Gastrocnemius medialis (tissue), 4 donors: ENCODE measurements around the gene CBY1. TPM values are rescaled to one million over a fixed set of nuclear protein-coding genes. Genes with fewer than 3 reads are reported as not detected.
A peak's percentile ranks its signal among the peaks of the same experiment; 100 is the strongest.

ENCODE experiments used
- ATAC-seq, 2 donors: fragments of 150-250 bp; one replicate each; pipeline ENCODE4 v1.9.1; 2016
- DNase-seq, 2 donors: peaks; one replicate each; pipeline ENCODE4 v3.0.0-alpha.2; 2019
- H3K27ac ChIP-seq, 4 donors: fragments of 200-600 bp; sonication (generic); 1 replicate in 1 of 4; 2 replicates in 3 of 4; pipeline ENCODE4 v1.5.1; 2016 to 2018; ENCODE audit warnings: mild to moderate bottlenecking in 2 of 4, moderate library complexity in 1 of 4
- H3K27me3 ChIP-seq, 3 donors: fragments of 200-600 bp; sonication (generic) in 2 of 3; 1 replicate in 1 of 3; 2 replicates in 2 of 3; pipeline versions ENCODE4 v1.5.1 to v1.6.0; 2016 to 2019; ENCODE audit warnings: mild to moderate bottlenecking in 1 of 3, moderate library complexity in 1 of 3
- H3K36me3 ChIP-seq, 2 donors: fragments of 200-600 bp; sonication (generic) in 1 of 2; one replicate each; pipeline ENCODE4 v1.5.1; 2017 to 2018
- H3K4me1 ChIP-seq, 2 donors: fragments of 200-600 bp; sonication (generic) in 1 of 2; one replicate each; pipeline ENCODE4 v1.5.1; 2016 to 2017; ENCODE audit warnings: mild to moderate bottlenecking in 2 of 2
- H3K4me3 ChIP-seq, 4 donors: fragments of 200-600 bp; sonication (generic) in 3 of 4; 1 replicate in 1 of 4; 2 replicates in 3 of 4; pipeline ENCODE4 v1.5.1; 2016 to 2019; ENCODE audit warnings: mild to moderate bottlenecking in 2 of 4
- H3K9me3 ChIP-seq, 3 donors: fragments of 200-600 bp; sonication (generic) in 2 of 3; 1 replicate in 1 of 3; 2 replicates in 2 of 3; pipeline ENCODE4 v1.5.1; 2016 to 2019
- POLR2A ChIP-seq, 2 donors: fragments of 450-650 bp; IDR thresholded peaks; one replicate each; pipeline ENCODE4 v1.6.1; 2017; ENCODE audit warnings: antibody characterized with exemption in 2 of 2, mild to moderate bottlenecking in 2 of 2, moderate library complexity in 2 of 2
- in situ Hi-C, 4 donors: fragments of 200-750 bp; cut with MboI; loops; one replicate each; pipeline versions ENCODE4 v1.15.0 to v1.8.0; 2017; ENCODE audit warnings: low sequenced_read_pairs in 4 of 4
- intact Hi-C: fragments of 100-400 bp; cut with DNase I; formaldehyde crosslinking; loops from one replicate; pipeline ENCODE4 v1.15.1; 2023; ENCODE audit warnings: low total_unique reads
- total RNA-seq, 4 donors: library from RNA; depleted of rRNA; stranded (reverse); fragments of >200 nt; gene quantifications; one replicate each; pipeline versions ENCODE4 v1.1.0 to v1.2.3, GENCODE V29; 2016
- TF ChIP-seq, protein P1 (sequence below), 5 experiments: fragments of 450-650 bp in 3 of 5; fragments of 200-600 bp in 2 of 5; sonication (generic) in 2 of 5; IDR thresholded peaks in 4 of 5; conservative IDR thresholded peaks in 1 of 5; 1 replicate in 4 of 5; 2 replicates in 1 of 5; pipeline ENCODE4 v1.5.1; 2016 to 2019; ENCODE audit warnings: antibody characterized with exemption in 5 of 5, mild to moderate bottlenecking in 3 of 5, moderate library complexity in 3 of 5

Gene CBY1
- total RNA-seq, 4 donors from 2014 or later, result 8.0 to 15.7 (median 12.6) TPM

DNA sequence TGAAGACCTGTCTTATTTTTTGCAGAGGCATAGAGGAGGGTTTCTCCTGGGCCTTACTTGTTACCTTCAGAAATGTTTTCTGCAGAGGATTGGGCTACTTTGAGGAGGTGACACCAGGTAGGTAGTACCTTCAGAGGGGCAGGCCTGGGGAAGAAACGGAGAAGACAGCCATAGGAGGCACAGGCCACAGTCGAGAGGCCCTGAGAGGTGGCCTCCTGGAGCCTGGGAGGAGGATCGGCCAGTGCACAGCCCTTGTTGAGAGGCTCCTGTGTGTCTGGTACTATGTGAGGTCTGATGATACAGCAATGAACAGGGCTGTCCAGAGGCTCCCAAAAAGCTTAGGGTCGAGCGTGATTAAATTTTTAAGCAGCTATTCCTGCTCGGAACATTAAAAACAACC is 60.8 kb downstream of the CBY1 start:
- H3K4me3 ChIP-seq, result no peak overlapping the region
- H3K9me3 ChIP-seq, result no peaks in the 10 kb centered on the region
- TF ChIP-seq, protein P1, sequence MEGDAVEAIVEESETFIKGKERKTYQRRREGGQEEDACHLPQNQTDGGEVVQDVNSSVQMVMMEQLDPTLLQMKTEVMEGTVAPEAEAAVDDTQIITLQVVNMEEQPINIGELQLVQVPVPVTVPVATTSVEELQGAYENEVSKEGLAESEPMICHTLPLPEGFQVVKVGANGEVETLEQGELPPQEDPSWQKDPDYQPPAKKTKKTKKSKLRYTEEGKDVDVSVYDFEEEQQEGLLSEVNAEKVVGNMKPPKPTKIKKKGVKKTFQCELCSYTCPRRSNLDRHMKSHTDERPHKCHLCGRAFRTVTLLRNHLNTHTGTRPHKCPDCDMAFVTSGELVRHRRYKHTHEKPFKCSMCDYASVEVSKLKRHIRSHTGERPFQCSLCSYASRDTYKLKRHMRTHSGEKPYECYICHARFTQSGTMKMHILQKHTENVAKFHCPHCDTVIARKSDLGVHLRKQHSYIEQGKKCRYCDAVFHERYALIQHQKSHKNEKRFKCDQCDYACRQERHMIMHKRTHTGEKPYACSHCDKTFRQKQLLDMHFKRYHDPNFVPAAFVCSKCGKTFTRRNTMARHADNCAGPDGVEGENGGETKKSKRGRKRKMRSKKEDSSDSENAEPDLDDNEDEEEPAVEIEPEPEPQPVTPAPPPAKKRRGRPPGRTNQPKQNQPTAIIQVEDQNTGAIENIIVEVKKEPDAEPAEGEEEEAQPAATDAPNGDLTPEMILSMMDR (IDR thresholded peaks at IDR 0.05 in 4 of 5, conservative IDR thresholded peaks at IDR 0.05 in 1 of 5), result no peak
- TF ChIP-seq POLR2A (IDR thresholded peaks at IDR 0.05), result no peak
- no peak for ATAC-seq
- peaks cover 26 to 29% of the 10 kb centered on the region in 2 donors for H3K4me1 ChIP-seq
- H3K27ac ChIP-seq, result no peak overlapping the region
- no peaks in the 10 kb centered on the region for H3K27me3 ChIP-seq
- intact Hi-C loops (no loop called here), in situ Hi-C loops (no loop called here)
- H3K36me3 ChIP-seq, result peaks cover 0 to 35% of the 10 kb centered on the region in 2 donors
- DNase-seq, result no peak

DNA sequence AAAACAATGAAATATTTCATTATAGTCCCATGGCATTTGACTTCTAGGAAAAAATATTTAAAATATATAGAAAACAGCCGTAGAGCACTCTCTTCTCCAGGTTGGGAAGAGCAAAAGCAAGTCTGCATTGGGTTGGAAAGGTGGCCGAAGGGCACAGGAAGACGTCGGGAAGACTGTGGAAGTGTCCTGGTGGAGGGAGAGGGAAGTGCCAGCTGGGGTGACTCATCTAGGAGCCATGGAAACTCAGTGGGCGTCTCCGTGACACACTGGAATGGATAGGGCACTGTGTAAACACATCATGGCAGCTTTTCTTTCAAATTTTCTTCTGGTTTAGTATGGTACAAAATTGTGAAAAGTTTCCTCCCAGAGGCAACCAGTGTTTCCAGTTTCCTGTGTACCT is 62.0 kb downstream of the CBY1 start:
- no peak for TF ChIP-seq POLR2A (IDR thresholded peaks at IDR 0.05)
- TF ChIP-seq, protein P1 (IDR thresholded peaks at IDR 0.05 in 4 of 5, conservative IDR thresholded peaks at IDR 0.05 in 1 of 5), result peak; percentile 56 to 74 (median 71)
- in situ Hi-C loops (no loop called here), intact Hi-C loops (loop anchor here (2.0 kb wide), 1 partner anchor 14 kb away; no protein-coding TSS in a partner anchor)
- ATAC-seq, result peak; percentile 94 to 97
- Histone ChIP-seq H3K27me3 (no peaks in the 10 kb centered on the region), H3K4me3 (no peak overlapping the region), H3K36me3 (peaks cover 0 to 47% of the 10 kb centered on the region in 2 donors), H3K4me1 (peaks cover 17 to 21% of the 10 kb centered on the region in 2 donors), H3K27ac (peak overlapping the region; percentile 54 to 58 (median 56)), H3K9me3 (no peaks in the 10 kb centered on the region)
- DNase-seq, result peak; percentile 55 to 83

DNA sequence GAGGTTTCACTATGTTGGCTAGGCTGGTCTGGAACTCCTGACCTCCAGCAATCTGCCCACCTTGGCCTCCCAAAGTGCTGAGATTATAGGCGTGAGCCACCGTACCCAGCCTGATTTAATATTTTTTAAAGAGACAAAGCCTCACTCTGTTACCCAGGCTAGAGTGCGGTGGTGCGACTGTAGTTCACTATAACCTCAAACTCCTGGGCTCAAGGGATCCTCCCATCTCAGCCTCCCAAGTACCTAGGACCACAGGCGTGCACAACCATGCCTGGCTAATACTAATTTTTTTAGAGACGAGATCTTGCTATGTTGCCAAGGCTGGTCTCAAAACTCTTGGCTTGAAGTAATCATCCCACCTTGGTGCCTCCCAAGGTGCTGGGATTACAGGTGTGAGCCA is 62.8 kb downstream of the CBY1 start:
- Histone ChIP-seq H3K4me1 (peaks cover 17 to 18% of the 10 kb centered on the region in 2 donors), H3K9me3 (no peaks in the 10 kb centered on the region), H3K27ac (peak overlapping the region; percentile 54 to 58 (median 56)), H3K4me3 (no peak overlapping the region), H3K27me3 (no peaks in the 10 kb centered on the region), H3K36me3 (peaks cover 0 to 55% of the 10 kb centered on the region in 2 donors)
- ATAC-seq (no peak), DNase-seq (no peak)
- in situ Hi-C loops, result no loop called here
- TF ChIP-seq, protein P1 (IDR thresholded peaks at IDR 0.05 in 4 of 5, conservative IDR thresholded peaks at IDR 0.05 in 1 of 5), result no peak
- no peak for TF ChIP-seq POLR2A (IDR thresholded peaks at IDR 0.05)
- intact Hi-C loops, result loop anchor here (2.0 kb wide), 1 partner anchor 14 kb away; no protein-coding TSS in a partner anchor

DNA sequence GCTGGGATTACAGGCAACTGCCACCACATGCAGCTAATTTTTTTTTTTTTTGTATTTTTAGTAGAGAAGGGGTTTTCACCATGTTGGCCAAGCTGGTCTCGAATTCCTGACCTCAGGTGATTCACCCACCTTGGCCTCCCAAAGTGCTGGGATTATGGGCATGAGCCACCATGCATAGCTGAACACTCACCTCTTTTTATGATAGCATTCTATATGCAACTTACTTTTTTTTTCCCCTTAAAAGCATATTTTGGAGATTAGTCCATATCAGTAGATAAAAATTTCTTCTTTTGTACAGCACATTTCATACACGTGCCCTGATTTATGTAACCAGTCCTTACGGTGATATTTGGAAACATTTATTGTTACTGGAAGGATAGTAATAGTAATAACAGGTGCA is 63.9 kb downstream of the CBY1 start:
- no peak overlapping the region for H3K27ac ChIP-seq
- H3K9me3 ChIP-seq, result no peaks in the 10 kb centered on the region
- no peak for DNase-seq
- intact Hi-C loops (no loop called here), in situ Hi-C loops (no loop called here)
- H3K36me3 ChIP-seq, result peaks cover 0 to 66% of the 10 kb centered on the region in 2 donors
- H3K4me1 ChIP-seq, result peaks cover 7 to 11% of the 10 kb centered on the region in 2 donors
- no peak for TF ChIP-seq POLR2A (IDR thresholded peaks at IDR 0.05)
- TF ChIP-seq, protein P1 (IDR thresholded peaks at IDR 0.05 in 4 of 5, conservative IDR thresholded peaks at IDR 0.05 in 1 of 5), result no peak
- no peak overlapping the region for H3K4me3 ChIP-seq
- no peak for ATAC-seq
- H3K27me3 ChIP-seq, result no peaks in the 10 kb centered on the region

DNA sequence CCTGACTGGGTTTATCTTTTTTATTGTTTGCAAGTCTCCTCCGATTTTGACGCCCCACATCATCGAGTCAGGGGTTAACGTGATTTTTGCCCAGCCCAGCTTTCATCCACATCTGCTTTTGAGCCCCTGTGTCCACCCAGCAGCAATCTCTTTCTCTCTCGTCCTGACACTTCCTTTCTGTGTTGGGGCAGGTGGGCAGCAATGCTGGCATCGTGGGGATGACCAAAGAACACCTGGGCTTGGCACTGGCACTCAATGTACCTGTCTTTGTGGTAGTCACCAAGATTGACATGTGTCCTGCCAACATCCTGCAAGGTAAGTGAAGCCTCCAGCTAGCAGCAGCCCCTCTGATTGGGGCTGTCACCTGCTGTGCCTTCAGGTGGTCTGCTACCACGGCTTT is 65.1 kb downstream of the CBY1 start:
- intact Hi-C loops (no loop called here), in situ Hi-C loops (no loop called here)
- ATAC-seq (no peak), DNase-seq (no peak)
- no peaks in the 10 kb centered on the region for H3K27me3 ChIP-seq
- H3K9me3 ChIP-seq, result no peaks in the 10 kb centered on the region
- TF ChIP-seq POLR2A (IDR thresholded peaks at IDR 0.05), result no peak
- TF ChIP-seq, protein P1 (IDR thresholded peaks at IDR 0.05 in 4 of 5, conservative IDR thresholded peaks at IDR 0.05 in 1 of 5), result no peak
- H3K4me3 ChIP-seq, result no peak overlapping the region
- peaks cover 5 to 11% of the 10 kb centered on the region in 2 donors for H3K4me1 ChIP-seq
- H3K36me3 ChIP-seq, result peaks cover 0 to 72% of the 10 kb centered on the region in 2 donors
- H3K27ac ChIP-seq, result no peak overlapping the region
